ENCODE measurements around the gene RALGPS2.

- no peak for TF ChIP-seq POLR2AphosphoS5 (IDR thresholded peaks at IDR 0.05; ENCODE audit: low read depth, low read length)
- no peak for TF ChIP-seq POLR2A (IDR thresholded peaks at IDR 0.05; ENCODE audit: low read depth, low read length)
- TF ChIP-seq TAF1 (IDR thresholded peaks at IDR 0.05; ENCODE audit: borderline replicate concordance, low read depth, low read length), result no peak
These were observed 226.6 kb downstream of the RALGPS2 start for GRCh38 chr1:178951600-178951999.
